GM23248 (cell line): ENCODE measurements around the gene ACSS2.
"Not testable (repeated sequence)": the region's sequence is repeated elsewhere in the genome, so short reads cannot be mapped to it uniquely, and the experiment has no call there.

Experiments
- EZH2 ChIP-seq: fragments of 200-600 bp; sonication (generic); IDR thresholded peaks from 2 replicates; pipeline ENCODE4 v1.6.1; 2018; ENCODE audit warnings: antibody characterized with exemption, mild to moderate bottlenecking; ENCODE audit not compliant: insufficient read depth, poor library complexity, severe bottlenecking
- EZH2phosphoT487 ChIP-seq: fragments of 200-600 bp; sonication (generic); IDR thresholded peaks from 2 replicates; pipeline ENCODE4 v1.6.1; 2018; ENCODE audit warnings: antibody characterized with exemption, moderate library complexity, mild to moderate bottlenecking, low read depth; ENCODE audit not compliant: insufficient read depth

GRCh38 chr20:34898129-34898528 lies 21.7 kb downstream of the ACSS2 start:
- TF ChIP-seq EZH2phosphoT487, EZH2: not testable (repeated sequence)
